ENCODE measurements around the gene FBXL2. TPM values are rescaled to one million over a fixed set of nuclear protein-coding genes. Genes with fewer than 3 reads are reported as not detected.

The FBXL2 gene
- total RNA-seq, 4 donors from 2014 or later: 2.2 to 4.1 (median 3.3) TPM

DNA sequence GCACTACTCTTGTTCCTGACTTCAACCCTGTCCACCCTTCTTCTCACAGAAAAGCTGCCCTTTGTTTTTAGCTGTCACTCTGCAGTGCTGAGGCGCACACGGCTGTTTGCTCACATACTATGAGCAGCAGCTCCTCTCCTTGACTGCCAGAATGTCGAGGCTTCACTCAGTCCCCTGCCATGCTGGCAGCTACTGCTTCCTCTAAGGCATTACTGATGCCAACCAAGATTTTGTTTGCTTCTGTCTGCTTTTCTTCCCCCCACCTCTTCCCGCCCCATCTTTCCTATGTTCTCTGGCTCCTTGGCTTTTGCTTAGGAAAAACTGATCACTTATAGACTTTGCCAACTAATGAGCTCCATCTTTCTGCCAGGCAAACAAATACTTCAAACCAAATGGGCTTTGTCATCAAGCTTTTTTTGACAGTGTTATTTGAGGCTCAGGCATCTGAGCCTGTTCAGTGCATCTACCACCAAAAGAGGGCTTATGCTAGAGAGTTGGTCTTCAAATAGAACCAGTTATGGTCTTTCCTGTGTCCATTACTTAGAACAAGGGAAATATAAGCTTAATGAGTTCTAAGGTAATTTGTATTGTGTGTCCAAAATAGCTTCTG lies 81.0 kb downstream of the FBXL2 start:
- TF ChIP-seq, protein P1, sequence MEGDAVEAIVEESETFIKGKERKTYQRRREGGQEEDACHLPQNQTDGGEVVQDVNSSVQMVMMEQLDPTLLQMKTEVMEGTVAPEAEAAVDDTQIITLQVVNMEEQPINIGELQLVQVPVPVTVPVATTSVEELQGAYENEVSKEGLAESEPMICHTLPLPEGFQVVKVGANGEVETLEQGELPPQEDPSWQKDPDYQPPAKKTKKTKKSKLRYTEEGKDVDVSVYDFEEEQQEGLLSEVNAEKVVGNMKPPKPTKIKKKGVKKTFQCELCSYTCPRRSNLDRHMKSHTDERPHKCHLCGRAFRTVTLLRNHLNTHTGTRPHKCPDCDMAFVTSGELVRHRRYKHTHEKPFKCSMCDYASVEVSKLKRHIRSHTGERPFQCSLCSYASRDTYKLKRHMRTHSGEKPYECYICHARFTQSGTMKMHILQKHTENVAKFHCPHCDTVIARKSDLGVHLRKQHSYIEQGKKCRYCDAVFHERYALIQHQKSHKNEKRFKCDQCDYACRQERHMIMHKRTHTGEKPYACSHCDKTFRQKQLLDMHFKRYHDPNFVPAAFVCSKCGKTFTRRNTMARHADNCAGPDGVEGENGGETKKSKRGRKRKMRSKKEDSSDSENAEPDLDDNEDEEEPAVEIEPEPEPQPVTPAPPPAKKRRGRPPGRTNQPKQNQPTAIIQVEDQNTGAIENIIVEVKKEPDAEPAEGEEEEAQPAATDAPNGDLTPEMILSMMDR (IDR thresholded peaks at IDR 0.05): no peak
- TF ChIP-seq POLR2AphosphoS5 (IDR thresholded peaks at IDR 0.05) (no peak), POLR2A (IDR thresholded peaks at IDR 0.05) (no peak), EP300 (IDR thresholded peaks at IDR 0.05) (no peak)
- peaks cover 4% of the 10 kb centered on the region for H3K4me1 ChIP-seq
- no peak for DNase-seq (ENCODE audit: low spot score in 2 of 2)
- no peaks in the 10 kb centered on the region for H3K9me3 ChIP-seq
- 51% methylated on average over 4 of the region's 4 CpGs for WGBS
- no peak overlapping the region for H3K4me3 ChIP-seq
- H3K27me3 ChIP-seq: no peaks in the 10 kb centered on the region
- H3K36me3 ChIP-seq: no peaks in the 10 kb centered on the region
- no peak overlapping the region for H3K27ac ChIP-seq

DNA sequence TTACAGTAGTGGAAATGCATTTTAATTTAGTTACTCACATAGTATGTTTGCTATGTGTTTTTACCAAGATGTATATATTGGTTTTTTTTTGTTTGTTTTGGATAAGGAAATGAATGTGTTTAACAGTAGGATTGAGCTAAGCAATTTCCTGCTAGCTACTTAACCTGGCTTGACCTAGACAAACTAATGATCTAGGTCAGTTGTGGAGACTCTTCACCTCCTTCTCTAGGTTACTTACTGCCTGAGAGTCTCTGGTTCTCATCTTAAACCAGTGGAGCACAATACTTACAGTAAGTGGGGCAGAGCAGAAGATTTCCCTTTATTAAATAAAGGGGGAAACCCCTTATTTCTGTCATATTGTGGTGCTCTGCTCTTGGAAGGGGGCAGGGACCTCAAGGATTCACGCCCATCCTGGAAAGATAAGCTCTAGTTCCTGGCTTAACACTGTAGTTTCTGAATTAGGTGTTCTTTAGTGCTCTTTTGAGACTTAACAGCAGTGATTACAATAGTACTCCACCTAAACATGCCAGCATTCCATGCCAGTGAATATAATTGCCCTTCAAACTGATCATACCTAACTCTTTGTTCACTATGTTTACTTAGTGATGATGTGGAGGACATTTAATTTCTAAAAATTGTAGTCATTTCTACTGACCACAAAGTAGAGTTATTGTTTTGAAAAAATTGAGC lies 83.0 kb downstream of the FBXL2 start:
- H3K27me3 ChIP-seq: no peaks in the 10 kb centered on the region
- no peak overlapping the region for H3K27ac ChIP-seq
- DNase-seq (ENCODE audit: low spot score in 2 of 2): no peak
- H3K9me3 ChIP-seq: no peaks in the 10 kb centered on the region
- no peak overlapping the region for H3K4me3 ChIP-seq
- WGBS: 54% methylated on average over 1 of the region's 1 CpG
- peaks cover 3% of the 10 kb centered on the region for H3K4me1 ChIP-seq
- TF ChIP-seq POLR2A (IDR thresholded peaks at IDR 0.05): no peak
- TF ChIP-seq, protein P1 (IDR thresholded peaks at IDR 0.05): no peak
- no peak for TF ChIP-seq EP300 (IDR thresholded peaks at IDR 0.05)
- TF ChIP-seq POLR2AphosphoS5 (IDR thresholded peaks at IDR 0.05): no peak
- H3K36me3 ChIP-seq: no peaks in the 10 kb centered on the region

DNA sequence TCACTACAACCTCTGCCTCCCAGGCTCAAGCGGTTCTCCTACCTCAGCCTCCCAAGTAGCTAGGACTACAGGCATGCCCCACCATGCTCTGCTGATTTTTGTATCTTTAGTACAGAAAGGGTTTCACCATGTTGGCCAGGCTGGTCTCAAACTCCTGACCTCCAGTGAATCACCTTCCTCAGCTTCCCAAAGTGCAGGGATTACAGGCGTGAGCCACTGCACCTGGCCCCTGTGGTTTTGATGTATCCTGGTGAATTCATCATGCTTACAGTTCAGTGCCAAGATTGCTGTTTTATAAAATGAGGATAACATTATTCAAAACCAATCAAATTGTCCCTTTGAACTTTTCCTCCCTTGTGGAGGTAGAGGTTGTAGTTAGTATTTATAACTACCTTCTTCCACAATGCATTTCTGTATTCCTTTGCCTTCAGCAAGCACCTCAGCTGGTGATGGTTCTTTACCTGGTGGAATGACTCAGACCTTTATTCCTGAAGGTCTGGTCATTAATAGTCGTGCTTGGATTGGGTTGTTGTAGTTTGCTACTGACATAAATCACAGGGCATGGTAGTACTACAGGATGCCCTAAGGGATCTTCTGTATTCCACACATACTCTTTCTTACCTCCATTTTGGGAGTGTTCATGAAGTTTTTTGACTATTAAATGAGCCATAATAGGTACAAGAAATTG lies 86.0 kb downstream of the FBXL2 start:
- no peak for DNase-seq (ENCODE audit: low spot score in 2 of 2)
- Histone ChIP-seq H3K27me3 (no peaks in the 10 kb centered on the region), H3K4me3 (no peak overlapping the region), H3K9me3 (no peaks in the 10 kb centered on the region), H3K27ac (no peak overlapping the region), H3K36me3 (no peaks in the 10 kb centered on the region), H3K4me1 (no peaks in the 10 kb centered on the region)
- TF ChIP-seq EP300 (IDR thresholded peaks at IDR 0.05): no peak
- TF ChIP-seq, protein P1 (IDR thresholded peaks at IDR 0.05): no peak
- no peak for TF ChIP-seq POLR2AphosphoS5 (IDR thresholded peaks at IDR 0.05)
- 82% methylated on average over 3 of the region's 3 CpGs for WGBS

DNA sequence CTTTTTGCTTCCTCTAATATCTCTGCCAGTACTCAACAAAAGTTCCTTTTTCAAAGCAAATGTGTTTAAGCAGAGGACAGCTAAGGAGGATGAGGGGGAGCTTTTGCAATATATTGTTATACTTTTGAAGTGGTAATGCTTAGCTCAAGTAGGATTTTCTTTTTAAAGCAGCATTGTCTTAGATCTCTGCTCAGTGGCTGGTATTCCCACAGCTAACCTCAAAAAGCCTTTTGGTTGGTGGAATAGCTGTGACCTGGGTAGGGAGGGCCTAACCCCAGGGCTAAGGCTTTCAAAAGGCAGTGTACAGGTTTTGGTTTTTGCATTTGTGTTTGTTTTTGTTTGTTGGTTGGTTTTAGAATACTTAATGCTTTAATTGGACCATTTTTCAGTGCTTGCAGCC lies 86.8 kb downstream of the FBXL2 start:
- TF ChIP-seq POLR2AphosphoS5 (IDR thresholded peaks at IDR 0.05) (no peak), EP300 (IDR thresholded peaks at IDR 0.05) (no peak), POLR2A (IDR thresholded peaks at IDR 0.05) (no peak)
- TF ChIP-seq, protein P1 (IDR thresholded peaks at IDR 0.05): no peak
- DNase-seq (ENCODE audit: low spot score in 2 of 2): no peak
- Histone ChIP-seq H3K9me3 (no peaks in the 10 kb centered on the region), H3K36me3 (no peaks in the 10 kb centered on the region), H3K4me1 (no peaks in the 10 kb centered on the region), H3K27me3 (no peaks in the 10 kb centered on the region), H3K27ac (no peak overlapping the region), H3K4me3 (no peak overlapping the region)

DNA sequence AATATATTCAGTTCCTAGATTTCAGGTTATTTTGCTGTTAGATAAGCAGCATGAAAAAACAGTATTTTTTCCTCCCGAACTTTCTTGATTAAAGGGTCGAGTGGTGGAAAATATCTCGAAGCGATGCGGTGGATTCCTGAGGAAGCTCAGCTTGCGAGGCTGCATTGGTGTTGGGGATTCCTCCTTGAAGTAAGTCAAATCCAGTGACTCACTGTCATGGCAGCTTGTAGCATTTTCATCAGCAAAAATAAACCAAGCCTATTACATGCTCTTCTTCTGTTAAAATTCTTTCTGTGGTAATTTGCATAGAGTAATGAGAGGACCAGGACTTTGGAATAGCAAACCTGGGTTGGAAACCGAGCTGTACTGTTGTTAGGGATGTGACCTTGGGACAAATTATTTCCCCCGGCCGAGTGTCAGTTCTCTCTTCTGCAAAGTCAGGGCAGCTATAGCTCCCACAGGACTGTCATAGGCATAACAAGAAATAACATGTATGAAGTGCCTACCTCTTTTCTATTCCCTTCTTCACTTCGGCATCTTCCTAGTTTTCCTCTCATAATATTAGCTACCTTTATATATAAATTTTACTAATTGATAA lies 87.4 kb downstream of the FBXL2 start:
- Histone ChIP-seq H3K9me3 (no peaks in the 10 kb centered on the region), H3K27me3 (no peaks in the 10 kb centered on the region), H3K4me1 (no peaks in the 10 kb centered on the region), H3K36me3 (no peaks in the 10 kb centered on the region), H3K4me3 (no peak overlapping the region), H3K27ac (no peak overlapping the region)
- no peak for DNase-seq (ENCODE audit: low spot score in 2 of 2)
- TF ChIP-seq, protein P1 (IDR thresholded peaks at IDR 0.05): no peak
- TF ChIP-seq POLR2A (IDR thresholded peaks at IDR 0.05) (no peak), POLR2AphosphoS5 (IDR thresholded peaks at IDR 0.05) (no peak), EP300 (IDR thresholded peaks at IDR 0.05) (no peak)
- 84% methylated on average over 10 of the region's 10 CpGs for WGBS

All from suprapubic skin (tissue), 4 donors.